Large intestine (tissue), 3 donors: ENCODE data around the gene LCA5. TPM values are rescaled to one million over a fixed set of nuclear protein-coding genes. Genes with fewer than 3 reads are reported as not detected.

Experiments used
- DNase-seq, 2 donors: peaks; one replicate each; pipeline versions ENCODE4 v3.0.0 to v3.0.0-alpha.2; 2013
- H3K27ac ChIP-seq: one replicate; pipeline ENCODE4 v1.5.1; 2013; ENCODE audit warnings: low read length
- H3K27me3 ChIP-seq: 2 replicates; pipeline ENCODE4 v1.6.1; 2013; ENCODE audit warnings: low read length; ENCODE audit not compliant: control insufficient read depth, insufficient read depth
- H3K36me3 ChIP-seq: 2 replicates; pipeline ENCODE4 v1.6.1; 2013; ENCODE audit warnings: low read length; ENCODE audit not compliant: control insufficient read depth, insufficient read depth
- H3K4me1 ChIP-seq: one replicate; pipeline ENCODE4 v1.6.1; 2013; ENCODE audit warnings: low read length; ENCODE audit not compliant: control insufficient read depth, insufficient read depth
- H3K4me3 ChIP-seq: one replicate; pipeline ENCODE4 v1.5.1; 2013; ENCODE audit warnings: low read length
- H3K9me3 ChIP-seq: one replicate; pipeline ENCODE4 v1.6.1; 2013; ENCODE audit warnings: mild to moderate bottlenecking, low read depth, low read length, moderate library complexity; ENCODE audit not compliant: control insufficient read depth
- WGBS: methylation state at CpG from one replicate; pipeline ENCODE4 v1.1.5; 2013; ENCODE audit warnings: low lambda C conversion rate; ENCODE audit not compliant: insufficient coverage; 5-methylcytosine and 5-hydroxymethylcytosine counted together
- polyA plus RNA-seq: library from polyadenylated mRNA; unstranded; fragments of 120-200 nt; gene quantifications from one replicate; pipeline ENCODE4 v1.2.1, GENCODE V29; 2013

Gene LCA5
- polyA plus RNA-seq, 1 donor: 4.0 TPM

GRCh38 chr6:79515436-79515835 is 21.8 kb downstream of the LCA5 start:
- no peaks in the 10 kb centered on the region for H3K4me1 ChIP-seq
- H3K9me3 ChIP-seq: no peaks in the 10 kb centered on the region
- no peak for DNase-seq
- no peak overlapping the region for H3K27ac ChIP-seq
- no peaks in the 10 kb centered on the region for H3K27me3 ChIP-seq
- H3K4me3 ChIP-seq: no peak overlapping the region
- peaks cover 6% of the 10 kb centered on the region for H3K36me3 ChIP-seq
- WGBS: no CpG with 5 or more reads among the region's 1 CpG

- peaks cover 6% of the 10 kb centered on the region for H3K36me3 ChIP-seq
- WGBS: 98% methylated on average over 4 of the region's 6 CpGs
- no peaks in the 10 kb centered on the region for H3K9me3 ChIP-seq
- no peak overlapping the region for H3K27ac ChIP-seq
- H3K4me3 ChIP-seq: no peak overlapping the region
- no peaks in the 10 kb centered on the region for H3K27me3 ChIP-seq
- DNase-seq: no peak
- no peaks in the 10 kb centered on the region for H3K4me1 ChIP-seq
These were observed 24.1 kb downstream of the LCA5 start for GRCh38 chr6:79513111-79513510.

GRCh38 chr6:79512014-79512413 is 25.2 kb downstream of the LCA5 start:
- H3K4me1 ChIP-seq: no peaks in the 10 kb centered on the region
- WGBS: no CpG with 5 or more reads among the region's 6 CpGs
- no peak for DNase-seq
- peaks cover 8% of the 10 kb centered on the region for H3K36me3 ChIP-seq
- no peak overlapping the region for H3K27ac ChIP-seq
- H3K4me3 ChIP-seq: no peak overlapping the region
- H3K9me3 ChIP-seq: no peaks in the 10 kb centered on the region
- no peaks in the 10 kb centered on the region for H3K27me3 ChIP-seq

GRCh38 chr6:79510707-79511106 is 26.5 kb downstream of the LCA5 start:
- Histone ChIP-seq H3K4me3 (no peak overlapping the region), H3K4me1 (no peaks in the 10 kb centered on the region), H3K27me3 (no peaks in the 10 kb centered on the region), H3K9me3 (no peaks in the 10 kb centered on the region), H3K36me3 (peaks cover 8% of the 10 kb centered on the region), H3K27ac (no peak overlapping the region)
- 100% methylated on average over 1 of the region's 1 CpG for WGBS
- no peak for DNase-seq

GRCh38 chr6:79506251-79506650 is 31.0 kb downstream of the LCA5 start:
- Histone ChIP-seq H3K36me3 (peaks cover 2% of the 10 kb centered on the region), H3K4me1 (no peaks in the 10 kb centered on the region), H3K27me3 (no peaks in the 10 kb centered on the region), H3K4me3 (no peak overlapping the region), H3K27ac (no peak overlapping the region), H3K9me3 (no peaks in the 10 kb centered on the region)
- no peak for DNase-seq
- WGBS: no CpG with 5 or more reads among the region's 1 CpG

- no peaks in the 10 kb centered on the region for H3K9me3 ChIP-seq
- DNase-seq: no peak
- 100% methylated on average over 1 of the region's 2 CpGs for WGBS
- peaks cover 2% of the 10 kb centered on the region for H3K36me3 ChIP-seq
- no peaks in the 10 kb centered on the region for H3K27me3 ChIP-seq
- no peaks in the 10 kb centered on the region for H3K4me1 ChIP-seq
- H3K4me3 ChIP-seq: no peak overlapping the region
- H3K27ac ChIP-seq: no peak overlapping the region
These were observed 32.9 kb downstream of the LCA5 start for GRCh38 chr6:79504372-79504771.

GRCh38 chr6:79498842-79499241 is 38.4 kb downstream of the LCA5 start:
- WGBS: no CpG with 5 or more reads among the region's 1 CpG
- no peaks in the 10 kb centered on the region for H3K9me3 ChIP-seq
- no peak overlapping the region for H3K4me3 ChIP-seq
- no peaks in the 10 kb centered on the region for H3K36me3 ChIP-seq
- H3K4me1 ChIP-seq: no peaks in the 10 kb centered on the region
- no peaks in the 10 kb centered on the region for H3K27me3 ChIP-seq
- DNase-seq: no peak
- no peak overlapping the region for H3K27ac ChIP-seq

- WGBS: no CpG with 5 or more reads among the region's 10 CpGs
- Histone ChIP-seq H3K27me3 (no peaks in the 10 kb centered on the region), H3K4me3 (no peak overlapping the region), H3K9me3 (no peaks in the 10 kb centered on the region), H3K27ac (no peak overlapping the region), H3K36me3 (no peaks in the 10 kb centered on the region), H3K4me1 (no peaks in the 10 kb centered on the region)
- DNase-seq: no peak
These were observed 42.0 kb downstream of the LCA5 start for GRCh38 chr6:79495246-79495645.

- Histone ChIP-seq H3K27ac (no peak overlapping the region), H3K27me3 (no peaks in the 10 kb centered on the region), H3K36me3 (no peaks in the 10 kb centered on the region), H3K4me1 (no peaks in the 10 kb centered on the region), H3K4me3 (no peak overlapping the region), H3K9me3 (no peaks in the 10 kb centered on the region)
- no CpG with 5 or more reads among the region's 5 CpGs for whole genome bisulfite sequencing
- no peak for DNase-seq
These were observed 42.4 kb downstream of the LCA5 start for GRCh38 chr6:79494841-79495240.

- Histone ChIP-seq H3K9me3 (no peaks in the 10 kb centered on the region), H3K4me1 (no peaks in the 10 kb centered on the region), H3K27me3 (no peaks in the 10 kb centered on the region), H3K27ac (no peak overlapping the region), H3K4me3 (no peak overlapping the region), H3K36me3 (no peaks in the 10 kb centered on the region)
- no peak for DNase-seq
These were observed 66.5 kb downstream of the LCA5 start for GRCh38 chr6:79470728-79471127.

GRCh38 chr6:79469376-79470246 is 67.6 kb downstream of the LCA5 start:
- Histone ChIP-seq H3K9me3 (no peaks in the 10 kb centered on the region), H3K4me1 (peaks cover under 1% of the 10 kb centered on the region), H3K27me3 (no peaks in the 10 kb centered on the region), H3K36me3 (no peaks in the 10 kb centered on the region), H3K4me3 (no peak overlapping the region), H3K27ac (no peak overlapping the region)
- no peak for DNase-seq
- 67% methylated on average over 1 of the region's 5 CpGs for WGBS
